Stimulated activated CD8-positive, alpha-beta memory T cell treated with anti-CD3 and anti-CD28 coated beads, Interleukin-4, amount 100 ng/mL, for 48 hours (primary cell): ENCODE data around the gene TRIM9.

Experiments used
- DNase-seq: peaks from one replicate; pipeline ENCODE4 v3.0.0-alpha.2; 2020

The TRIM9 gene

GRCh38 chr14:50929506-50929905 lies 165.4 kb downstream of the TRIM9 start:
- DNase-seq, result no peak

GRCh38 chr14:50928002-50928635 lies 166.8 kb downstream of the TRIM9 start:
- DNase-seq, result no peak

DNA sequence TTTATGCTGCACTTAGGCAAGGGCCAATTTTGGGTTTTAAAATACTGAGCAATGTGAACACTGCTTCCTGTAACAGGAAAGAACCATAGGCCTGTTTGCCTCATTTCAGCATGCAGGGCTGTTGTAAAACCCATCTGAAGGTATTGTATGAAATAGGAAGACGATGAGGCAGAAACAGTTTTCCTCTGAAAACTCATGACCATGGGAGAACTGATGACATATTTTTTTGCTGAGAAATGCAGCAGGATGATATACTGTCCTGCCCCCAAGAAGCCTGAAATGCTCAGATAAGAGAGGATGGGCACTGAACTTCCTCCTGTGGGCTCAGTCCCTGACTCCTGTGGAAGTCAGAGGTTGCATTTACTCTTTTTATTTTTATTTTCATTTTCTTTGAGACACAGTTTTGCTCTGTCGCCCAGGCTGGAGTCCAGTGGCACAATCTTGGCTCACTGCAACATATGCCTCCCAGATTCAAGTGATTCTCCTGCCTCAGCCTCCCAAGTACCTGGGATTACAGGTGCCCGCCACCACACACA lies 168.0 kb downstream of the TRIM9 start:
- no peak for DNase-seq
